CD4-positive, alpha-beta T cell treated with Interleukin-4 for 1 hour (primary cell): ENCODE results near the gene TOMM40.

Experiments
- DNase-seq, 2 donors: peaks; one replicate each; pipeline ENCODE4 v3.0.0-alpha.2; 2020 to 2022

The TOMM40 gene

GRCh38 chr19:44931541-44931940 lies 40.5 kb downstream of the TOMM40 start:
- no peak for DNase-seq

- DNase-seq: no peak
Observed at GRCh38 chr19:44939668-44940067, 48.6 kb downstream of the TOMM40 start.

GRCh38 chr19:44942067-44942571 lies 51.1 kb downstream of the TOMM40 start, which contains the start of gene APOC4:
TSS of gene APOC4 (plus strand) at chr19:44942237. CDS start at chr19:44942278, 41 bp downstream.
- no peak for DNase-seq

- DNase-seq: peak in 1 of 2 donors; percentile 47
Observed at GRCh38 chr19:44943801-44944249, 52.8 kb downstream of the TOMM40 start.

GRCh38 chr19:44947041-44947581 lies 56.1 kb downstream of the TOMM40 start:
- no peak for DNase-seq

GRCh38 chr19:44948237-44948636 lies 57.2 kb downstream of the TOMM40 start:
- no peak for DNase-seq

GRCh38 chr19:44948763-44949374 lies 57.8 kb downstream of the TOMM40 start:
- DNase-seq: no peak

- no peak for DNase-seq
Observed at GRCh38 chr19:44949550-44949949, 58.5 kb downstream of the TOMM40 start.

- peak; percentile 68 to 81 for DNase-seq
Observed at GRCh38 chr19:44951179-44952159, 60.4 kb downstream of the TOMM40 start.
